NCI-H82 treated with DMSO at 0.1 percent for 48 hours (cell line): ENCODE results near the gene JARID2.

Source experiments
- DNase-seq: peaks from one replicate; lab custom pipeline; 2025; ENCODE audit not compliant: unreplicated experiment; lab: John Stamatoyannopoulos, UW

The JARID2 gene

DNA sequence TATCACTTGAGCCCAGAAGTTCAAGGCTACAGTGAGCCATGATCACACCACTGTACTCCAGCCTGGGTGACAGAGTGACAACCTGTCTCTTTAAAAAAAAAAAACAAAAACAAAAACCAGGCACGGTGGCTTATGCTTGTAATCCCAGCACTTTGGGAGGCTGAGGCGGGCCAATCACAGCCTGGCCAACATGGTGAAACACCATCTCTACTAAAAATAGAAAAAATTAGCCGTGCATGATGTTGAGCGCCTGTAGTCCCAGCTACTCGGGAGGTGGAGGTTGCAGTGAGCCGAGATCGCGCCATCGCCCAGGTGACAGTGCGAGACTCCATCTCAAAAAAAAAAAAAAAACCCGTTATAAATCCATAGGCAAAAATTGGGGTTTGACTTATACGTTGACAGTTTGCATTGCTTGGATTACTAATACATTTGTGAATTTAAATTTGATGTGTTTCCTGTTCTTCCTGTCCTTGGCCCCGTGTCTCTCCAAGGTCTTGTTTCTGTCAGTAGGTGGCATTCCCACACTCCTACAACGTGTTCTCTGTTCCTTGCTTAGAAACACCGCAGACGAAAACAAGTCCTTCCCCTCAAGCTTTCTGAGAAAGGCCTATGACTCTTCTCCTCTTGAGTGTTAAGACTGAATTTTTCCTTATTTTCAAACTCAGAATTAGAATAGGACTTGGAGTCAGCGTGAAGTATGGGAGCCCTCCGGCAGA lies 269.9 kb downstream of the JARID2 start:
- no peak for DNase-seq

DNA sequence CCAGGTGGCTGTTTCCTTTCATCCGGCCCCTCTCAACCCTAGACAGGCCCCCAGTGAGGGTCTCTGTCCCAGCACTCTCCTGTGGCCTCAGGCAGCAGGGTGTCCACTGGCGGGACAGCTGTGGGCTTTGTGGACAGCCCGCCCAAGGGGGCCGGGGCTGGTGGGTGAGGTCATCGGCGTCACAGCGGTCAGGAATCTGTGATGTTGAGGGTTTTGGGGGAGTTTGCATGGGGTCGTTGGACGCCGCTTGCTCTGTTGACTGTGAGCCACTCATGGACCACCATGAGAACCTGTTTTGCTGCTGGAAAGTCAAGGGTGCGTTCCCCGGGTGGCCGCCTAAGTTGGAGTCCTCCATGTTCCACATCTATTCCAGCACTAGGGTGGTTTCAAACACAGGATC lies 270.5 kb downstream of the JARID2 start:
- no peak for DNase-seq

DNA sequence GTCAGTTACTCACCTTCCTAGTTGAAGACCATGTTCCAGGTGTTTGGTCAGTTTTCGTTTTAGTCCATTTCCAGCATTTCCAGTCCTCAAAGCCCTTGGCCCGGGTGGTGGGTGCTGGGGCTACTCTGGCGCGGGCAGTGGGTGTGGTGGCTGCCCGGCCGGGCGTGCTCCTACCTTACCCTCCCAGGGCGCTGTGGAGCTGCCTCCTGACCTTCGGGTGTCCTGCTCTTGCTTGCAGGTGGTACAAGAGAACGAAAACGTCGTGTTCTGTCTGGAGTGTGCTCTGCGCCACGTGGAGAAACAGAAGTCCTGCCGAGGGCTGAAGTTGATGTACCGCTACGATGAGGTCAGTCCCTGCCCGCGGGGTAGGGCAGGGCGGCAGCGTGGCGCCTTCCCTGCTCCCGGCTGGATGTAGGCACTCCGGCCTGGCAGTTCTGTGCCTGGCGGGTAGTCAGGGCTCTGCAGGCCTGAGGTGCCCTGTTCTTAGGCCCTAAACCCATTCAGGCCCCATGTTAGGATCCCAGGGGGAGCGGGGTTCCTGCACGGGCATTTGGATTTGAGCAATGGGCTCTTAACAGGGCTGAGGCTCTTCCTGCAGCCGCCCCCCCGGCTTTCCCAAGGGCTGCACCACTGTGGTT lies 271.2 kb downstream of the JARID2 start:
- no peak for DNase-seq

DNA sequence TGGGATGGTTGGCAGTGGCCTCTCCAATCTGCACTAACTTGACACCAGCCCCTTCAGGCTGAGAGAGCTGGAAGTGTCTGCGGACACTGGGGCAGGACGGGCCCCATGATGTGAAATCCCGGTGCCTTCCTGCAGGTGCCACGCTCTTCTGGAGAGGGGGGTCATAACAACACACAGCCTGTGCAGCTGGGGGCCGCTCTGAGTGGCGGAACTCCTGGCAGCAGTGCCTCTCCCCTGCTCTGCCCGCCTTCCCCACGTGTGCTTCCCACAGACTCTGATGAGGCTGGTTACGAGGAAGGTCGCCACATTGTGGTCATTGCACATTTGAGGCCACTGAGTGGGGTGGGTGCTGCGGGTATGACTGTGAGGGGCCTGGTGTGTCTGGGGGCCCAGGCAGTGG lies 271.7 kb downstream of the JARID2 start:
- DNase-seq, result no peak

GRCh38 chr6:15518057-15518456 lies 272.2 kb downstream of the JARID2 start:
- no peak for DNase-seq

GRCh38 chr6:15518878-15519277 lies 273.0 kb downstream of the JARID2 start:
- DNase-seq, result peak; percentile 53

- no peak for DNase-seq
Observed at GRCh38 chr6:15519681-15520080, 273.8 kb downstream of the JARID2 start.

GRCh38 chr6:15520626-15521203 lies 274.8 kb downstream of the JARID2 start:
- DNase-seq, result no peak

GRCh38 chr6:15521582-15521981 lies 275.7 kb downstream of the JARID2 start:
- DNase-seq, result peak; percentile 65

DNA sequence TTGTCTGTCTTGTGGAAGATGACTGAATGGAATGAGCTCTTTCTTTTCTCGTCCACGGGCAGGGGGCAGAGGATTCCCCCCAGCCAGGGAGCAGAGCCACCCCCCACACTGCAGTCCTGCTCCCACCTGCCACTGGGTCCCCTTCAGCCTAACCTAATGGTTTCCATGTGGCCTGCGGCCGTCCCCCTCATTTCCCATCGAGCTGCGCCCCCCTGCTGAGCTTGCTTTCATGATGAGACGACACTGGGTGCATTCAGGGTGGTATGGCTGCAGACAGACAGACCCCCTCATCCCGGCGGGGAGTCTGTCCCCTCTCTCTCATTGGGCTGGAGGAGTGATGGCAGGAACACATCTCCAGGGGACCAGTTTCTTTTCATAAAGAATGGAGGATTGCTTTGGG lies 276.2 kb downstream of the JARID2 start:
- no peak for DNase-seq

GRCh38 chr6:15522427-15522826 lies 276.6 kb downstream of the JARID2 start:
- no peak for DNase-seq

DNA sequence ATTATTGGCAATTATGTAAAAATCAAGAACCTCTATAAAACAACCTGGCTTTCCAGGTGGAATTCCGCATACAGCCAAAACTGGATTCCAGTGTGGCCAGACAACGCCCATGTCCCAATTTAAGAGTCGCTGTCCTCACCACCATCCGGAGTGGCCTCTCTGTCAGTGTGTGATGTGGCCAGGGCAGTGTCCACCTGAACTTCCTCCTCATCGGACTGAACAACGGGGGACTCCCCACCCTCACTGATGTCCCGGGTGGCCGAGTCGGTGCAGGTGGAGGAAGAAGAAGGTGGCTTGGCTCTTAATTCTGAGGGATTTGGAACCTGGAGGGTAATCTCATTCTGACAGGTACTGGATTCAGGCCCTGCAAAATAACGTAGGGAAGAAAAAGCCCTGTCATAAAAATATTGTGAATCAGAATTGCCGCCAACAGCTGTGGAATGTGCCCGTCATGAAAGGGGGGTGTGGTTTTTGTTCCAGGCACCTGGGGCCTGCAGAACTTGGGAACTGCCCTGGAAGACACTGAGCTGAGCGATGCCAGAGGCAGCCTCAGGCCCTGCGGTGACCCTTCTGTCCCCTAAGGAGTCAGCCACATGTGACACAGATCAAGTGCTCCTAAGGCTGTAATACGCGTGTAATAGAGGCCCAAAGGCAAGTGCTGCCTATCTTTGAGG lies 277.1 kb downstream of the JARID2 start:
- DNase-seq, result no peak

DNA sequence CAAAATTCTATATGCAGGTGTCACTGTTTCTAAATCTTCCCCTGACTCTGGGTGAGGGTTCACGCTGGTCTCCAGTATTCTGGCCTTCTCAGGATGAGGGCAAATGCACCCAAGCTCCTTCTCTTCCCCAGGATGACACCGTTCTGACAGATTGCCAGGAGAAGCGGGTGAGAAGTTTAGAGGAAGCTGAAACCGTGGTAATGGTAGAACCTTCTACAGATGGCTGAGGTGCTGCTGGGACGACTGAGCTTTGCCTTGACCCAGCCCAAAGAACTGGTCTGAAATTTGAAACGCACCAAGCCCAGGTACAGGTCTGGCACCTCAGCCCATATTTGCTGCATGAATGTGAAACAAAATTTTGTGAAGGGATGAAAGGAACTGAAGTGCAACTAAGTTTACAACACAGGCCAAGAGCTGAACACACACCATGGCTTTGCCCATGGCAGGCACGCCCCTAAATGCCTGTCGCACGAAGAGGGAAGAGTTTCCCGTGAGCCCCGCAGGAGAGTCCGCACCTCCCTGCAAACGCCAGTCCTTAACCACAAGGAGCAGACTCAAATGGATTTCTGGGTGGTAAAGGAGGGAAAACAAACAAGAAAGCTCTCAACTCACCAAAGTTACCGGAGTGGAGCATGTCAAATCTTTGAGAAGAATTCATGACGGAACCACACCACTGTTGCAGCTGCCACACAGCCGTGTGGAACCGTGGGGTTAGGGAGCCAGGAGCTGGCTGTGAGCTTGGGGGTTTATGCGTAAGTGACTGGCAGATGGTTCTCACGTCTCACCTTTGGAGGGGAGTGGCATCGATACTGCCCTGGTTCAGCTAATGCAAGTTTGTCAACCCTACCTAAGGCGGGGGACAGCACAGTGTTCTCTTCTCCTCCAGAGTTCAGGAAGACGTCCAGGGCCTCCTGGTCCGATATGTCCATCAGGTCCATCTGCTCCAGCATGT lies 278.1 kb downstream of the JARID2 start:
- DNase-seq, result no peak

DNA sequence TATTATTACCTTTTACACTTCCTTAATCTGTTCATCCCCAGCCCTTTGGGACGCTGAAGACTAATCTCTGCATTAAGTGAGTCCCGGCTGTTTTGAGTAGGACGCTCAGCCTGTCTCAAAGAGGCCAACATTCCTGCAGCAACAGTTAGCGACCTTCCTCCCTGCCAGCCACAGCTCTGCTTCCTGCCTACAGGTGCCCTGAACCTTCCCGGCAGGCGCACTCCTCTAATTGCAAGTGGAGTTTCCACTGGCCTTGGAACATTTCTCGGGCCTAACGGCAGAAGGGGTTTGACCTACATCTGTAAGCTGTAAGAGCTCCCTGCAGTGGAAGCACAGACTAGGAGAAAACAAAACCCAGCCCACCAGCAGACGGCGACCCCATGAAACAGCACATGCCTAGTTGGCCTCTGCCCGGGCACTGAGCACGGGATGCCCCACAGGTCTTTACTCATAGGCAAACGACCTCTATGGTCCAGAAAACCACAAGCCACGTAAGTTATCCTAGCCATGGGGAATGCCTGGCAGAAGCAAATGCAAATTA lies 279.1 kb downstream of the JARID2 start:
- peak; percentile 83 for DNase-seq

GRCh38 chr6:15526212-15526701 lies 280.4 kb downstream of the JARID2 start:
- DNase-seq, result no peak

DNA sequence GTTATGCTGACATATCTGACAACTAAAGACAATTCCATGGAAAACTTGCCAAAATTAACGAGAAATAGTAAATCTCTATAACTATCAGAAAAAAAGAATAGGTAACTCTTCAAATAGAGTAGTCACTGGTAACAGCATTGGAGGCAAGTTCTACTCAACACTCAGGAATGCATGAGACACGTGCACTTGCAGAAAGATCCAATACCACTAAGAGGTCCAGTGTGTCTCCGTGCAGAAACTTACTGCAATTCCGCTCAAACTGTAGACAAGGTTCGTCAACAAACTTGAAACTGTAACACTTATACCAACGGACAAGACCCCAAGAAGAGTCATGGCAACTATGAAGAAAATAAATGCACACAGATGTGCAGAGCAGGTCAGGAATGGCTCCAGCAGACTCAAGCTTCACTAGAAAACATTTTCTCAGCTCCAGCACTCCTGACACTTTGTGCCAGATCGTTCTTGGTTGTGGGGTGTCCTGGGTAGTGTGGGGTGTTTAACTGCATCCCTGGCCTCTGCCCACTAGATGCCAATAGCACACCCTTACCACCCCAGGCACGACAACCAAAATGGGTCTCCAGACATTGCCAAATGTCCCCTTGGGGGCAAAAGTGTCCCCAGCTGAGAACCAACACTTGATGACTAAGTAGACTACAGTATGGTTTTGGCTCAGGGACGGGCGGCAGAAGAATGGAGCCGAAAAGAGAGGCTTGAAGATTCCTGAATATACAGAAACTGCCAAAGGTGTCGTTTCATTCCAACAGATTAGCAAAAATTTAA lies 282.2 kb downstream of the JARID2 start:
- no peak for DNase-seq

- no peak for DNase-seq
Observed at GRCh38 chr6:15528870-15529269, 283.0 kb downstream of the JARID2 start.

DNA sequence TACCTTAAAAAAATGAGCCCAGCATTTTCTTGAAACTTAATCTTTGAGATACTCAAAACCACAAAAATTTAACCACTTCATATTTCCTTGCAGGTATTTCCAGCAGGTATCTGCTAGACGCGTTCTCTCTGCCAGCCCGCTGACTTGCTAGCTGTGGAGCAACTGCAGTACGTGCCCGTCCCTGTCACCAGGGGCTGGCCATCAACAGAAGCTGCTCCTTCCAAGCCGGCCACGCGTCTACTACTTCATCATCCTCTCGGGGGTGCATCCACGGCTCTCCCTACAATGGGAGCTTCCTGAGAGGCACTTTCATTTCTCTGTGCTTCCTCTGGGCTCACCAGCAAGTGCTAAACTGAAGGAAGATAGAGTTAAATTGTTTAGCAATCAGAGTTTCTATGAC lies 284.5 kb downstream of the JARID2 start:
- DNase-seq, result no peak

- no peak for DNase-seq
Observed at GRCh38 chr6:15531973-15532372, 286.1 kb downstream of the JARID2 start.
